22Rv1 (cell line): ENCODE results near the gene APOA1.

ENCODE experiments used
- ZFX ChIP-seq: fragments of 450-650 bp; IDR thresholded peaks from 2 replicates; pipeline ENCODE4 v1.6.1; 2017; ENCODE audit warnings: antibody characterized with exemption, borderline replicate concordance
- TF ChIP-seq, protein P1 (sequence below): fragments of 450-650 bp; IDR thresholded peaks from 2 replicates; pipeline ENCODE4 v1.5.1; 2017; ENCODE audit warnings: mild to moderate bottlenecking

DNA sequence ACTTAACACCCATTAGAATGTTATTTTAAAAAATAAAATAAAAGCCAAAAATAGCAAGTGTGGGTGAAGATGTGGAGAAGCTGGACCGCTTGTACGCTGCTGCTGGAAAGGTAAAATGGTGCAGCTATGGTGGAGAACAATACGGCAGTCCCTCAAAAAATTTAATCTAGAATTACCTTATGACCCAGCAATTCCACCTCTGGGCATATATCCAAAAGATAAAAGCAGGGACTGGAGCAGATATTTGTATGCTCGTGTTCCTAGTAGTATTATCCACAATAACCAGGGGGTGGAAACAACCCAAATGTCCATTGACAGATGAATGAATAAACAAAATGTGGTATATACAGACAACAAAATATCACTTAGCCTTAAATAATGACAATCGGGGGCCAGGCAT, 39.6 kb downstream of the APOA1 start:
- TF ChIP-seq, protein P1, sequence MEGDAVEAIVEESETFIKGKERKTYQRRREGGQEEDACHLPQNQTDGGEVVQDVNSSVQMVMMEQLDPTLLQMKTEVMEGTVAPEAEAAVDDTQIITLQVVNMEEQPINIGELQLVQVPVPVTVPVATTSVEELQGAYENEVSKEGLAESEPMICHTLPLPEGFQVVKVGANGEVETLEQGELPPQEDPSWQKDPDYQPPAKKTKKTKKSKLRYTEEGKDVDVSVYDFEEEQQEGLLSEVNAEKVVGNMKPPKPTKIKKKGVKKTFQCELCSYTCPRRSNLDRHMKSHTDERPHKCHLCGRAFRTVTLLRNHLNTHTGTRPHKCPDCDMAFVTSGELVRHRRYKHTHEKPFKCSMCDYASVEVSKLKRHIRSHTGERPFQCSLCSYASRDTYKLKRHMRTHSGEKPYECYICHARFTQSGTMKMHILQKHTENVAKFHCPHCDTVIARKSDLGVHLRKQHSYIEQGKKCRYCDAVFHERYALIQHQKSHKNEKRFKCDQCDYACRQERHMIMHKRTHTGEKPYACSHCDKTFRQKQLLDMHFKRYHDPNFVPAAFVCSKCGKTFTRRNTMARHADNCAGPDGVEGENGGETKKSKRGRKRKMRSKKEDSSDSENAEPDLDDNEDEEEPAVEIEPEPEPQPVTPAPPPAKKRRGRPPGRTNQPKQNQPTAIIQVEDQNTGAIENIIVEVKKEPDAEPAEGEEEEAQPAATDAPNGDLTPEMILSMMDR = no peak
- no peak for TF ChIP-seq ZFX
